22Rv1 (cell line): ENCODE measurements around the gene PIAS4.

Experiments used
- H3K27ac ChIP-seq: fragments of 450-650 bp; 2 replicates; pipeline ENCODE4 v1.5.1; 2017
- ZFX ChIP-seq: fragments of 450-650 bp; IDR thresholded peaks from 2 replicates; pipeline ENCODE4 v1.6.1; 2017; ENCODE audit warnings: antibody characterized with exemption, borderline replicate concordance
- TF ChIP-seq, protein P1 (sequence below): fragments of 450-650 bp; IDR thresholded peaks from 2 replicates; pipeline ENCODE4 v1.5.1; 2017; ENCODE audit warnings: mild to moderate bottlenecking

The PIAS4 gene

DNA sequence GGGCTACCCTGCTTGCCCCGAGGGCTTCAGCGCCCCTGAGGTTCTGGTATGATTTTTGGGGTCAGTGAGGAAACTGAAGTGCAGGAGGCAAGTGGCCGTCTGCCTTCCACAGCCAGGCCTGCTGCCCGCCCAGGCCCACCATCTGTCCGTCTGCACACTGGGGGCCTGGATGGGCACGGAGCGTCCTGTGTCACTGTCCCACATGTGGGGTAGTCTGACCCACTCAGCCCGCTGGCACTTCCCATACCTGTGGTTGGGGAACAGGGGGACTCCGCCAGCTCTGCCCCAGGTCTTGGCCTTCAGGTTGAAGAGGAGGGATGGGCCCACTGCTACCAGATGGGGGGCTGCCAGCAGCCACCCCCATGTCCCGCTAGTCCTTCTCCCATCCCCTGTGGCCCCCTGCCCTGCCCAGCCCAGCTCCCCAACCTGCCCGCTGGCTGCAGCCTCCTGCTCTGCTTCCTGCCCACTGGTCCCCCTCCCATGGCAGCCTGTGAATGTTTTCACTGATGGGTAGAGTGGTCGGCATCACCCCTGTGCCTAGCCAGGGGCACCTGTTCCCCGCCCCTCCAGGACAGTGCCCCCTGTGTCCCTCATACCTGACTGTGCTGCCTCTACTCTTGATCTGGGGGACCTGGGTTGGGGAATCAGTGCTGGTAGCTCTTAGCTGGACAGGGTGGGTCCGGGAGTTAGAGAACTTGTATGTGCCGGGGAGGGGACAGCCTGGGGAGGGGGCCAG, 9.5 kb downstream of the PIAS4 start:
- no peak overlapping the region for H3K27ac ChIP-seq
- TF ChIP-seq, protein P1, sequence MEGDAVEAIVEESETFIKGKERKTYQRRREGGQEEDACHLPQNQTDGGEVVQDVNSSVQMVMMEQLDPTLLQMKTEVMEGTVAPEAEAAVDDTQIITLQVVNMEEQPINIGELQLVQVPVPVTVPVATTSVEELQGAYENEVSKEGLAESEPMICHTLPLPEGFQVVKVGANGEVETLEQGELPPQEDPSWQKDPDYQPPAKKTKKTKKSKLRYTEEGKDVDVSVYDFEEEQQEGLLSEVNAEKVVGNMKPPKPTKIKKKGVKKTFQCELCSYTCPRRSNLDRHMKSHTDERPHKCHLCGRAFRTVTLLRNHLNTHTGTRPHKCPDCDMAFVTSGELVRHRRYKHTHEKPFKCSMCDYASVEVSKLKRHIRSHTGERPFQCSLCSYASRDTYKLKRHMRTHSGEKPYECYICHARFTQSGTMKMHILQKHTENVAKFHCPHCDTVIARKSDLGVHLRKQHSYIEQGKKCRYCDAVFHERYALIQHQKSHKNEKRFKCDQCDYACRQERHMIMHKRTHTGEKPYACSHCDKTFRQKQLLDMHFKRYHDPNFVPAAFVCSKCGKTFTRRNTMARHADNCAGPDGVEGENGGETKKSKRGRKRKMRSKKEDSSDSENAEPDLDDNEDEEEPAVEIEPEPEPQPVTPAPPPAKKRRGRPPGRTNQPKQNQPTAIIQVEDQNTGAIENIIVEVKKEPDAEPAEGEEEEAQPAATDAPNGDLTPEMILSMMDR = no peak

DNA sequence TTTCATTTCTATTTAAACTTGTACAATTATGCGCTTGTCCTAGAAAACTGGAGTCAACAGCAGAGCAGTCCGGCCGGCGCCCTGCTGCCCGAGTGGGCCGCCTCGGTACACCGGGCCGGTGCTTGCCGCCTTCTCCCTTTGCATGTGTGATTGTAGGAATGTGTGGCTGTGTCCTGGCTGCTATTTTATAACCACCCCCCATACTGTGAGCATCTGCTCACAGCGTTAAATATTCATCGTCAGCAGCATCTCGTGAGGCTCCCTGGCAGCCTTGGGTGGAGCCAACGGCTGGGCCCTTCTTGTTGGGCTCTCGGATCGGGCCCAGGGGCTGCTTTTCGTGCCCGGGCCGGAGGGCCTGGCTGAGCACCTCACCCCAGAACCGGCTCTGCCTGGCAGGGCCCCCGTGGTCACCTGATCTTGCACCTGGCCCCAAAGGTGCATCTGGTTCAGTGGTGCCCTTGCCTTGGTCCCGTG, 10.6 kb downstream of the PIAS4 start:
- H3K27ac ChIP-seq = no peak overlapping the region
- TF ChIP-seq, protein P1 = no peak
- TF ChIP-seq ZFX = no peak

DNA sequence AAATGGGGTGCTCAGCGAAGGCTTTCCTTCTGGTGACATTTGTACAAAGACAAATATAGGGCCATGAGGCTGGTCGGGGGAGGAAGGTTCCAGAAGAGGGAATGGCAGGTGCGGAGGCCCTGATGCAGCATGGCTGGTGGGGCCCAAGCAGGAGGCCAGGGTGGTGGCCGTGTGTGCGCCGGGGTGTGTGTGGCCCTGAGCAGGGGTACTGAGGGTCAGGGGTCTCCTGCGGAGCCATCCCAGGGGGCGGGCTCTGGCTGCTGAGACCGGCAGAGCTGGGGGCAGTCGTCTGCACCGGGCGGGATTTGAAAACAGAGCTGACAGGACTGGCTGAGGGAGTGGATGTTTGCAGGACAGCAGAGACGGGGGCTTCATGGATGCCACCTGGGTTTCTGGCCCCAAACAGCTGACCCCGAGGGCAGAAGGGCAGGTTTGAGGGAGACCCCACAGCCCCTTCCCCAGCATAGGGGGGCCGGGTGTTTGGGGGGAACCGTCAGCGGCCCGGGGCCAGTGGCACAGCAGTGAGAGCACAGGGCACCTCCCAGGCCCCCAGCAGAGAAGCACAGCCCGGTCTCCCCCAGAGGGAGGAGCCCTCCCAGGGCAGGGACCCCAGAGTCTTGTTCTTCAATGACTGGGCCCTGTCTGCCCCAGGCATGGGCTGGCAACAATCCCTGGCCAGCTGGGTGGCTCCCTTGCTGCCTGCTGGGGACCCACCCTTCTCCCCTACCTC, 11.4 kb downstream of the PIAS4 start:
- TF ChIP-seq, protein P1 = no peak
- TF ChIP-seq ZFX = no peak
- no peak overlapping the region for H3K27ac ChIP-seq

DNA sequence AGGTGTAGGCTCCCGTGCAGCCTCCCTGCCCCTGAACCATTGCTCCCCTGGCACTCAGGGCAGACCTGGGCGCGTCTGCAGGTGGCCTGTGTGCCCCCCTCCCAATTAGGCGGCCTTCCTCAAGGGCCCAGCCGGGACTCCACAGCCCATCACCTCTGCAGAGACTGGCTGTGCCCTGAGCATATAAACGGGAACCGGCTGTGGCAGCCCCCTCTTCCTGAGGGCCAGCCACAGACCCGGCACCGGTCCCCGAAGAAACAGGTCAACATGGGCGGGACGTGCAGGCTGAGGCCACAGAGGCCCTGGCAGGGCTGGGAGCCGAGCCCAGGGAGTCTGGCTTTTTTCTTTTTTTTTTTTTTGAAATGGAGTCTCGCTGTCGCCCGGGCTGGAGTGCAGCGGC, 12.0 kb downstream of the PIAS4 start:
- TF ChIP-seq, protein P1 = no peak
- TF ChIP-seq ZFX = no peak
- H3K27ac ChIP-seq = no peak overlapping the region

DNA sequence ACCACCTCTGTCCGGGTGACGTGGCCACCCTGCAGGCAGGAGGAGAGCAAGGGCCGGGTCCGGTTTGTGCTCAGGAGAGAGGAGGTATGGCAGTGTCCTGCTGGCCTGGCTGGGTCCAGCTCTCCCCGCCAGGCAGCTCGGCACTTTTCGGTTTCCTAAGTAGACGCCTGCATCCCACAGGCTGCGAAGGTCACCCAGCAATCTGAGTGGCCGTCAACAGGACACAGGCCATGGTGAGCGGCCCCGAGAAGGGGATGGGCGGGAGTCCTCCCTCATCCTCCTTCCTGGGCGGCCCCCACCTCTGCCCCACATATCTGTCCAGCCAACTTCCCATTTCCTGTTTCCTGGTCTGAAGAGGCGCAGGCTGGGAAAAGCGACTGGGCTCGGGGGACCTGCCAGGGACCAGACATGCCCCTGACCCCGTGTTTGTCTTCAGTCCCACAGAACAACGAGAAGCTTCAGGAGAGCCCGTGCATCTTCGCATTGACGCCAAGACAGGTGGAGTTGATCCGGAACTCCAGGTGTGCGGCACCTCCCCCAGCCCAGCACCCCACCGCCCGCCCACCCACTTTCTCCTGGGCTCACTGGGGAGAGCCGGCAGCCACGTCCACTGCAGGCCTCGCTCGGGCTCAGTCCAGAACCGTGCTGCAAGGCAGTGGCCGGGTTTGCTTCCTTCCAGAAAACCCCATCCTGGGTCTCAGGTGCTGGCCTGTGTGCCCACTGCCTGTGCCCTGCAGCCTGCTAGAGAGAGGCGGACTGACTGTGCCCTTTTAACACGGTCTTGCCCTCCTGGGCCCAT, 16.3 kb downstream of the PIAS4 start:
- no peak overlapping the region for H3K27ac ChIP-seq
- no peak for TF ChIP-seq ZFX
- TF ChIP-seq, protein P1 = no peak

DNA sequence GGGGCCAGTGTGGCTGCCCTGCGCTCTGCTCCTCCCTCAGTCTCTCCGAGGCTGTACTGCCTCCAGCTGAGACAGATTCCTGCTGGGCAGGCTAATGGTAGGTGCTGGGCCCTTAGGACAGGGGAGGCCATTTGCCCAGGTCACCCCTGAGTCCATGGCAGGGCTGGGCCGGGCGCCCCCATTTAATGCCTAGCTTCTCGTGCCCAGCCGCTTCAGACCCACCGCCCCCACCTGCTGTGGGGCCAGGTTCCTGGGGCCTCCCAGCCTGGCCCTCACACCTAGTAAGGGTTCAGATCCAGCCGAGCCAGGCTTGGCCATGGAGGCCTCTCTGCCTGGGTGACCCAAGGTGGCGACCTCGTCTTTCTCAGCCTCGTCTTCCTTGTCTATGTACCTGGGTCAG, 17.8 kb downstream of the PIAS4 start:
- TF ChIP-seq ZFX = no peak
- TF ChIP-seq, protein P1 = no peak
- no peak overlapping the region for H3K27ac ChIP-seq

DNA sequence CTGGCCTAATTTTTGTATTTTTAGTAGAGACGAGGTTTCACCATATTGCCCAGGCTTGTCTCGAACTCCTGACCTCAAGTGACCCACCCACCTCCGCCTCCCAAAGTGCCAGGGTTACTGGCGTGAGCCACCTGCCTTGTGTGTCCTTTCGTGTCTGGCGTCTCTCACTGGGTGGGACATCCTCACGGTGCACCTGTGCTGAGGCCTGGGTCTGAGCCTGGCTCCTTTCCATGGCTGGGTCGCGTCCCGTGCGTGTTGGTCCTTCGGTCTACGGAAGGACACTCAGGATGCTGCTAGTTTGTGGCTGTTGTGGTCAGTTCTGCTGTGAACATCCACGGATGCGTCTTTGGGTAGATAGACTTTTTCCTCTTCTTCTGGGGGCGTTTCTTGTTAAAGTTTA, 19.6 kb downstream of the PIAS4 start:
- H3K27ac ChIP-seq = no peak overlapping the region
- TF ChIP-seq, protein P1 = no peak
- TF ChIP-seq ZFX = no peak
